Activated CD8-positive, alpha-beta T cell treated with anti-CD3 and anti-CD28 coated beads for 36 hours (primary cell): ENCODE data around the gene GVQW3. TPM values are rescaled to one million over a fixed set of nuclear protein-coding genes. Genes with fewer than 3 reads are reported as not detected.

Experiments used
- ATAC-seq: fragments of 200-7000 bp; cut with Tn5 transposase; one replicate; pipeline ENCODE4 v1.10.0; 2021; ENCODE audit warnings: mild to moderate bottlenecking, moderate library complexity
- CTCF ChIA-PET: fragments of 350-600 bp; sonication (Branson Sonifier 250); formaldehyde crosslinking; loops from one replicate; lab custom pipeline; 2021; ENCODE audit warnings: antibody characterized with exemption; lab: Charles Lee
- POLR2A ChIA-PET: fragments of 350-600 bp; sonication (Branson Sonifier 250); formaldehyde crosslinking; loops from one replicate; lab custom pipeline; 2021; ENCODE audit warnings: antibody characterized with exemption; lab: Charles Lee
- DNase-seq: peaks from one replicate; pipeline ENCODE4 v3.0.0-alpha.2; 2020
- H3K27ac Mint-ChIP-seq: one replicate; pipeline ENCODE4 v1.8.0; 2021; ENCODE audit warnings: mild to moderate bottlenecking, mixed read lengths
- H3K27me3 Mint-ChIP-seq: one replicate; pipeline ENCODE4 v1.8.0; 2021; ENCODE audit warnings: mixed read lengths
- H3K36me3 Mint-ChIP-seq: one replicate; pipeline ENCODE4 v1.8.0; 2021; ENCODE audit warnings: low read depth, mixed read lengths
- H3K4me1 Mint-ChIP-seq: one replicate; pipeline ENCODE4 v1.8.0; 2021; ENCODE audit warnings: low read depth, mixed read lengths
- H3K4me3 Mint-ChIP-seq: one replicate; pipeline ENCODE4 v1.8.0; 2021; ENCODE audit warnings: mild to moderate bottlenecking, moderate library complexity, mixed read lengths
- H3K9me3 Mint-ChIP-seq: one replicate; pipeline ENCODE4 v1.8.0; 2021; ENCODE audit warnings: mixed read lengths
- intact Hi-C: fragments of 100-400 bp; cut with micrococcal nuclease; formaldehyde crosslinking; loops from one replicate; pipeline ENCODE4 v1.10.0; 2022
- total RNA-seq, 2 experiments: library from RNA; stranded (reverse); gene quantifications; one replicate each; pipeline ENCODE4 v1.2.3, GENCODE V29; 2021
- TF ChIP-seq, protein P1 (sequence below): fragments of 200-600 bp; IDR thresholded peaks from one replicate; pipeline ENCODE4 v1.8.0; 2022; ENCODE audit warnings: antibody characterized with exemption, mild to moderate bottlenecking

GVQW3 gene
- total RNA-seq, 2 experiments from 2014 or later = 2.1 to 4.2 TPM

DNA sequence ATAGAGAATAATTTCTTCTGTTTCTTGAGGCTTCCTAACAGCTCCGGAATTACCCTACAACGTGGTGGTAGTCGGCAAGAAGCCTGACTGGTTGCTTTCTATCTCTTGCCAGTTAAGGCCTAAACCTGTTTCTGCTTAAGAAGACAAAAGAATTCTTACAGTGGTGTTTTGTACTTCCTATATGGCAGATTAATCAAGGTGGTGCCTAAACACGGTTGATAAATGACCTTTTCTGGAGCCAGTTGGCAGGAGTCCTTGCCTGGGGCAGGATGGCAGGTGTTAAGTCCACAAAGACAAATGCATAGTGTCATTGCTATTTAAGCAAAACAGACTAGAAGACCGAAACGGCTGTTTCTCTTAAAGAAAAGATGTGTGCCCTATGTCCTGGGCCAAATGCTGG, 9.9 kb downstream of the GVQW3 start:
- CTCF ChIA-PET = no interaction called here
- no peak overlapping the region for H3K27ac Mint-ChIP-seq
- DNase-seq = no peak
- no peaks in the 10 kb centered on the region for H3K4me1 Mint-ChIP-seq
- intact Hi-C loops = no loop called here
- no peak for ATAC-seq
- no peaks in the 10 kb centered on the region for H3K9me3 Mint-ChIP-seq
- H3K27me3 Mint-ChIP-seq = no peaks in the 10 kb centered on the region
- no peak overlapping the region for H3K4me3 Mint-ChIP-seq
- H3K36me3 Mint-ChIP-seq = no peaks in the 10 kb centered on the region
- POLR2A ChIA-PET = no interaction called here
- TF ChIP-seq, protein P1, sequence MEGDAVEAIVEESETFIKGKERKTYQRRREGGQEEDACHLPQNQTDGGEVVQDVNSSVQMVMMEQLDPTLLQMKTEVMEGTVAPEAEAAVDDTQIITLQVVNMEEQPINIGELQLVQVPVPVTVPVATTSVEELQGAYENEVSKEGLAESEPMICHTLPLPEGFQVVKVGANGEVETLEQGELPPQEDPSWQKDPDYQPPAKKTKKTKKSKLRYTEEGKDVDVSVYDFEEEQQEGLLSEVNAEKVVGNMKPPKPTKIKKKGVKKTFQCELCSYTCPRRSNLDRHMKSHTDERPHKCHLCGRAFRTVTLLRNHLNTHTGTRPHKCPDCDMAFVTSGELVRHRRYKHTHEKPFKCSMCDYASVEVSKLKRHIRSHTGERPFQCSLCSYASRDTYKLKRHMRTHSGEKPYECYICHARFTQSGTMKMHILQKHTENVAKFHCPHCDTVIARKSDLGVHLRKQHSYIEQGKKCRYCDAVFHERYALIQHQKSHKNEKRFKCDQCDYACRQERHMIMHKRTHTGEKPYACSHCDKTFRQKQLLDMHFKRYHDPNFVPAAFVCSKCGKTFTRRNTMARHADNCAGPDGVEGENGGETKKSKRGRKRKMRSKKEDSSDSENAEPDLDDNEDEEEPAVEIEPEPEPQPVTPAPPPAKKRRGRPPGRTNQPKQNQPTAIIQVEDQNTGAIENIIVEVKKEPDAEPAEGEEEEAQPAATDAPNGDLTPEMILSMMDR = no peak

DNA sequence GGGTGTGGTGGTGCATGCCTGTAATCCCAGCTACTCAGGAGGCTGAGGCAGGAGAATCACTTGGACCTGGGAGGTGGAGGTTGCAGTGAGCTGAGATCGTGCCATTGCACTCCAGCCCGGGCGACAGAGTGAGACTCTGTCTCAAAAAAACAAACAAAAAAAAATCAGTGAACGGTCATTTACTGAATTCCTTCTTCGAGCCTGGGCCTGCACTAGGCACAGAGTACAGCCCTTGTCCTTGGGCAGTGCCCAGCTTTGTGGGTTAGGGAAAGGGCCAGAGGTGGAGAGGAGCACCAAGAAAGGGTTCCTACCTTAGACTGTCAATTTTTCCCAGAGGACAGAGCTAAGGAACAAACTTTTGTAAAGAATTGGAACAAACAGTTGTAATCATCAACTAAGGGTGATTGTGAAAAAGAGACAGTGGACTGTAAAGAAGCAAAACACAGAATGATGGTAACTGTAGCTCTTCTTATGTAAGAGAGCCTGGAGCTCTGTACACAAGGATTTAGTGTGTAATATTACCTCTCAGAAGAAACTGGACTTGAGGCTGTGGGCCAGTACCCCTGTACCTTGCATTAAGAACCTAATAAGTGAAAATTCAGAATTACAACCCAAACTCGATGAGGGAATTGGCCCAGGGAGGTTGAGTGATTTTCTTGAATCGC, 10.8 kb downstream of the GVQW3 start:
- ATAC-seq (no peak), DNase-seq (no peak)
- TF ChIP-seq, protein P1 = no peak
- CTCF ChIA-PET = no interaction called here
- H3K36me3 Mint-ChIP-seq = no peaks in the 10 kb centered on the region
- POLR2A ChIA-PET = interaction anchor here (0.6 kb wide), 1 partner anchor 102 kb away, joined by 3 read pairs; no protein-coding TSS in a partner anchor
- no peak overlapping the region for H3K4me3 Mint-ChIP-seq
- no peaks in the 10 kb centered on the region for H3K9me3 Mint-ChIP-seq
- no peaks in the 10 kb centered on the region for H3K4me1 Mint-ChIP-seq
- intact Hi-C loops = no loop called here
- H3K27ac Mint-ChIP-seq = no peak overlapping the region
- no peaks in the 10 kb centered on the region for H3K27me3 Mint-ChIP-seq

DNA sequence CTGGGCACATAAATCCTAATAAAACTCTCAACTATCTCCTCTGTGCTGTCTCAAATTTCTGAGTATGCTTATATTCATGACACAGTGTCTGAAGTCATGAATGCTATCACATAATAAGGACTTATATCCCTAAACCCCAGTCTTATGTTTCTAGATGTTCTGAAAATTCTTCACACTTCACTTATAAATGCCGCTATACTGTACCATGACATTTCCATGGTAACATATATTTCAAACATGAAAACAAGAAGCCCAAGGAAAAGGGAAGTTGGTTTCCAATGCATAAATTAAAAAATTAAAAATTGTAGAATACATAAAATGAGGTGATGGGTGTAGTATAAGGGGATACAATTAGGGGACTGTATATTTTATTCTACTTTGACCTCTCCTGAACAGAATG, 11.7 kb downstream of the GVQW3 start:
- no peak overlapping the region for H3K27ac Mint-ChIP-seq
- CTCF ChIA-PET = no interaction called here
- no peaks in the 10 kb centered on the region for H3K9me3 Mint-ChIP-seq
- POLR2A ChIA-PET = no interaction called here
- no peaks in the 10 kb centered on the region for H3K4me1 Mint-ChIP-seq
- H3K27me3 Mint-ChIP-seq = no peaks in the 10 kb centered on the region
- ATAC-seq (no peak), DNase-seq (no peak)
- H3K4me3 Mint-ChIP-seq = no peak overlapping the region
- intact Hi-C loops = no loop called here
- TF ChIP-seq, protein P1 = no peak
- no peaks in the 10 kb centered on the region for H3K36me3 Mint-ChIP-seq

DNA sequence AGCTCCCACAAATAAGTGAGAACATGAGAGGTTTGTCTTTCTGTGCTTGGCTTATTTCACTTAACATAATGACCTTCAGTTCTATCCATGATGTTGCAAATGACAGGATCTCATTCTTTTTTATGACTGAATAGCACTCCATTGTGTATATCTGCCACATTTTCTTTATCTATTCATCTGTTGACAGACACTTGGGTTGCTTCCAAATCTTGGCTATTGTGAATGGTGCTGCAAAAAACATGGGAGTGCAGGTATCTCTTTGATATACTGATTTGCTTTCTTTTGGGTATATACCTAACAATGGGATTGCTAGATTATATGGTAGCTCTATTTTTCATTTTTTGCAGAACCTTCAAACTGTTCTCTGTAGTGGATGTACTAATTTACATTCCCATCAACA, 13.3 kb downstream of the GVQW3 start:
- Mint-ChIP-seq H3K9me3 (no peaks in the 10 kb centered on the region), H3K27ac (no peak overlapping the region), H3K4me1 (no peaks in the 10 kb centered on the region), H3K27me3 (no peaks in the 10 kb centered on the region), H3K36me3 (no peaks in the 10 kb centered on the region), H3K4me3 (no peak overlapping the region)
- ChIA-PET CTCF (no interaction called here), POLR2A (no interaction called here)
- DNase-seq = no peak
- TF ChIP-seq, protein P1 = no peak
- intact Hi-C loops = no loop called here
- ATAC-seq = no peak

DNA sequence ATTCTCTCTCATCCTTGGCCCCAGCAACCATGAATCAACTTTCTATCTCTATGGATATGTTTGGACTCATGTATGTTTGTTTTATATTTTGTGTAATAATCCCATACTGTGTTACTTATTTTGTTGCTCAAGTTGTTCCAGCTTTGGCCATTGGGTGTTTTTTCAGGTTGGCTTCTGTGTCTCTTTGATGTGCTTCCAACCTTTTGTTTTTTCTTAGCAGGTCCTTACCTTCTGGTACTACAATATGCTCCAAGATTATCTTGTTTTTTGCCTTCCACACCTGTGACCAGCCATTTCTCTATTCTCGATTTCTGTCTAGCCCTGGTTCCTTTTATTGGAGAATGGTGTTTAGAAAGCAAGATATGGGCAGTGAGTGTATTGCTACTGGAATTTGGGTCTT, 14.2 kb downstream of the GVQW3 start:
- Mint-ChIP-seq H3K36me3 (no peaks in the 10 kb centered on the region), H3K27ac (no peak overlapping the region), H3K27me3 (no peaks in the 10 kb centered on the region), H3K9me3 (no peaks in the 10 kb centered on the region), H3K4me3 (no peak overlapping the region), H3K4me1 (no peaks in the 10 kb centered on the region)
- no peak for DNase-seq
- intact Hi-C loops = no loop called here
- ATAC-seq = no peak
- POLR2A ChIA-PET = interaction anchor here (0.7 to 0.9 kb wide), 2 partner anchors 9 to 10 kb away, joined by 3 read pairs; no protein-coding TSS in a partner anchor
- TF ChIP-seq, protein P1 = no peak
- CTCF ChIA-PET = no interaction called here
